ENCODE results near the gene HS6ST1. TPM values are rescaled to one million over a fixed set of nuclear protein-coding genes. Genes with fewer than 3 reads are reported as not detected.
A peak's percentile ranks its signal among the peaks of the same experiment; 100 is the strongest.

The HS6ST1 gene
- polyA plus RNA-seq, 1 experiment: 22.4 TPM

DNA sequence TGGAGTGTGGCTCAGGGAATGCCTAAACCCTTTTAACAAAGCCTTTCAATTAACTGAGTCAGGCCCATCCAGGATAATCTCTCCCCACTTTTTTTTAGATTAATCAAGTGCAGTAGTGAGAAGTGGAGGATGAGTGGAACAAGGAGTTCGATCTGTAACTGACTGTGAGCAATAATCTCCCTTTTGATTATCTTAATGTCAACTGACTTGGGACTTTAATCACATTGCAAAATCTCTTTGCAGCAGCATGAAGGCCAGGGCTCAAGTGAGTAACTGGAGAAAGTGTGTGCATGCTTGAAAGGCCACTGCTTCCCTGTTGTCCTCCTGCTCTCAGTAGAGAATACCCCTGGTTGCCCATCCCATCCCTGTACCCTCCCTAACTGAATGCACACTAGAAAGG is 32.1 kb upstream of the HS6ST1 start:
- ChIA-PET CTCF (no interaction called here), POLR2A (no interaction called here)
- Histone ChIP-seq H3K27me3 (ENCODE audit: control insufficient read depth, insufficient read depth, low read length) (no peaks in the 10 kb centered on the region), H3K9me3 (ENCODE audit: control insufficient read depth, insufficient read depth, low read length) (peaks cover 19% of the 10 kb centered on the region), H3K27ac (ENCODE audit: low read depth, low read length) (no peak overlapping the region), H3K4me3 (ENCODE audit: low read depth, low read length) (no peak overlapping the region)
- no peak for TF ChIP-seq CTCF (IDR thresholded peaks at IDR 0.05; ENCODE audit: low read depth, low read length)
- no peak for DNase-seq (ENCODE audit: low read depth, low spot score)

DNA sequence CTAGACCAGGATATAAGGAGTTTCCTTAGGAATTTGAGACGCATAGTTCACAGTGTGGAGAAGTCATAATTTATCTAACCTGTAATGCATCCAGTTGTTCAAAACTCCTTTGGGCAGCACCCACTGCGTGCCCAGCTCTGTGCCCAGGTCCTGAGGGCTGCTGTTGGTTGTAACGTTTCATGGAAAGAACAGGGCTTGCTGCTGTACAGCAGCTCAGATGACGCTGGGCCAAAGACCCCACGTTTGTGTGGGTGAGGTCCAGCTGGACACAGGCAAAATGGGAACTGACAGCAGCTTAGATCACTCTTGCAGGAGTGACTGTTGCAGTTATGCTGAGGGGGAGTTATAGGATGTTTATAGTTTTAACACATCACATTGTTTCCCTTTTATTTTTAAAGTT is 30.0 kb upstream of the HS6ST1 start:
- DNase-seq (ENCODE audit: low read depth, low spot score): no peak
- Histone ChIP-seq H3K27ac (ENCODE audit: low read depth, low read length) (no peak overlapping the region), H3K4me3 (ENCODE audit: low read depth, low read length) (no peak overlapping the region), H3K27me3 (ENCODE audit: control insufficient read depth, insufficient read depth, low read length) (no peaks in the 10 kb centered on the region), H3K9me3 (ENCODE audit: control insufficient read depth, insufficient read depth, low read length) (peaks cover 17% of the 10 kb centered on the region)
- CTCF ChIA-PET: interaction anchor here (1.5 kb wide), 1 partner anchor 406 kb away, joined by 4 read pairs; no protein-coding TSS in a partner anchor
- TF ChIP-seq CTCF (IDR thresholded peaks at IDR 0.05; ENCODE audit: low read depth, low read length): no peak
- POLR2A ChIA-PET: interaction anchor here (1.2 to 1.4 kb wide), 2 partner anchors 14 to 379 kb away, joined by 3 to 4 read pairs; no protein-coding TSS in a partner anchor

DNA sequence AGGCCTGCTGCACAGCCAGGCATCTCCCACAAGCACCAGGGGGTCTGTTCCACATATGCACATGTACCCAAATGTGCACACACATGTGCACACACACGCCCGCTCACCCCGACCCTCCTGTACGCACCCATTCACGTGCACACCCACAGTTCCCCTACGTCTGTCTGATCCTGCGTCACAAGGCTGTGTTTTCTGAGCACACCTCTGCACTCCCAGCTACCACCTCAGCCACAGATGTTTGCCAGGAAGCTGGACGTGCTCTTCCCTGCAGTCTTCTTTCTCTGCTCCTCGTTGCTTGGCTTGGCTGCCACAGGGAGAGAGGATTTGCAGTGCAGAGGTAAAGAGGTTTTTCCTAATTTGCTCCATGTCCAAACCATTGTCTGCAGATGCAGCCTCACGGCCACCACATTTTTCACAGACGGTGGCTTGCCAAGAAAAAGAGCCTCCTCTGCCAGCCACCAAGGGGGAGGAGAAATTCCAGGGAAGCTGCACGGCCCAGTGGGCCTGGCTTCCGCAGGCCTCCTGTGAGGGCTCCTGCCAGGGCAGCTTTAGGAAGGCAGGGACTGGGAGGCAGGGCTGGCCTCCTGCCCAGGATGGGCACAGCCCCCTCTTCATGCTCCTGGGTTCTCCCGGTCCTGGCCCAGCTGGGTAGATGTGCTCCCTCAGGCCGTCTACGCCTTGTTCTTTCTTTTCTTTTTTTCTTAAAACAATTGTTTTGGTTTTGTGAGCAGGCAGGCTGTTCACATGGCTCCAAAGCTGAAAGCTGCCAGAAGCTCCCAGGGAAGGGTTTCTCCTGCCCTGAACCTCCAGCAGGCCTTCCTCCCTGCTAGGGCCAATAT is 29.3 kb upstream of the HS6ST1 start:
- no peak for DNase-seq (ENCODE audit: low read depth, low spot score)
- H3K27ac ChIP-seq (ENCODE audit: low read depth, low read length): peak overlapping the region; percentile 40

DNA sequence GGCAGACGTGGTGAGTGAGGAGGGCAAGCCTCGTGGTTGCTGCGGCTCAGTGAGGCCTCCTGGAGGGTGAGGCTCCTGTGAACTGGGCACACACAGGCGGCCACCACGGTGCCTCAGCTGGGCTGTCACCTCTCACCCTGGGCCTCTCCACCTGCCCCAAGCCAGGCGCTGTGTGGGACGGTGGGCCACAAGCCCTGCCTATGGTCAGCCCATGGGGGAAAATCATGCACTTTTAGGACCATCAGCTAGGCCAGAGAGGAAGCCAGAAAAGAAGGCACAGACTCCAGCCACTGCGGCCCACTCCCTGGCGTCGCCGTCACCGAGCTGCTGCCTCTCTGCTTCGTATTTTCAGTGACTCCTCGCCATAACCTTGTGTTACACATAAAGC is 28.5 kb upstream of the HS6ST1 start:
- H3K4me3 ChIP-seq (ENCODE audit: low read depth, low read length): no peak overlapping the region
- TF ChIP-seq CTCF (IDR thresholded peaks at IDR 0.05; ENCODE audit: low read depth, low read length): no peak
- H3K9me3 ChIP-seq (ENCODE audit: control insufficient read depth, insufficient read depth, low read length): peaks cover 17% of the 10 kb centered on the region
- ChIA-PET CTCF (no interaction called here), POLR2A (no interaction called here)
- no peak for DNase-seq (ENCODE audit: low read depth, low spot score)
- no peaks in the 10 kb centered on the region for H3K27me3 ChIP-seq (ENCODE audit: control insufficient read depth, insufficient read depth, low read length)
- no peak overlapping the region for H3K27ac ChIP-seq (ENCODE audit: low read depth, low read length)

More for the DNA sequence above, 29.3 kb upstream of the HS6ST1 start:
- no peaks in the 10 kb centered on the region for H3K27me3 ChIP-seq (ENCODE audit: control insufficient read depth, insufficient read depth, low read length)
- POLR2A ChIA-PET: interaction anchor here (1.2 to 1.4 kb wide), 2 partner anchors 15 to 380 kb away, joined by 3 to 4 read pairs; no protein-coding TSS in a partner anchor
- CTCF ChIA-PET: interaction anchor here (1.5 kb wide), 1 partner anchor 407 kb away, joined by 4 read pairs; no protein-coding TSS in a partner anchor
- H3K9me3 ChIP-seq (ENCODE audit: control insufficient read depth, insufficient read depth, low read length): peaks cover 17% of the 10 kb centered on the region
- no peak overlapping the region for H3K4me3 ChIP-seq (ENCODE audit: low read depth, low read length)
- no peak for TF ChIP-seq CTCF (IDR thresholded peaks at IDR 0.05; ENCODE audit: low read depth, low read length)
